ENCODE results near the gene OTOF. TPM values are rescaled to one million over a fixed set of nuclear protein-coding genes. Genes with fewer than 3 reads are reported as not detected.
A peak's percentile ranks its signal among the peaks of the same experiment; 100 is the strongest.

OTOF gene
- total RNA-seq, 1 donor from 2014 or later, result not detected

DNA sequence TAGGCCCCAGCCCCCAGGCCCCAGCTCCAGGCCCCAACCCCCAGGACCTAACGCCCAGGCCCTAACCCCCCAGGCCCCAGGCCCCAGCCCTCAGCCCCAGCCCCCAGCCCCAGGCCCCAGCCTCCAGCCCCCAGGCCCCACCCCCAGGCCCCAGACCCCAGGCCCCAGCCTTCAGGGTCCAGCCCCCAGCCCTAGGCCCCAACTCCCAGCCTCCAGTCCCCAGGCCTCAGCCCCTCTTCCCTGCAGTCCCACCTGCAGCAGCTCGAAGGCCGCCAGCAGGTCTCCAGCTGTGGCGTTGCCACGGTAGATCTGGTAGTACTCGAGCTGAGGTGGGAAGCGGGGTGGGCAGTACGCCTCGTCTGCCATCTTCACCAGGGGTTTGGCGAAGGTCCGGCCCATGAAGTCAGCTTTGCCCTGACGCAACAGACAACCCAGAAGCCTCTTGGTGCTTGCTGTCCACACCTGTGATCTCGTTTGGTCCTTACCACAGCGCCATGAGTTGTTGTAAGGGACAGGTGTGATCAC lies 3.6 kb downstream of the OTOF start:
- Histone ChIP-seq H3K4me3 (ENCODE audit: low read depth, low read length) (no peak overlapping the region), H3K36me3 (ENCODE audit: control insufficient read depth, insufficient read depth, low read length) (no peaks in the 10 kb centered on the region), H3K27me3 (ENCODE audit: control insufficient read depth, insufficient read depth, low read length) (no peaks in the 10 kb centered on the region)
- no peak for DNase-seq (ENCODE audit: low read depth)
- TF ChIP-seq, protein P1, sequence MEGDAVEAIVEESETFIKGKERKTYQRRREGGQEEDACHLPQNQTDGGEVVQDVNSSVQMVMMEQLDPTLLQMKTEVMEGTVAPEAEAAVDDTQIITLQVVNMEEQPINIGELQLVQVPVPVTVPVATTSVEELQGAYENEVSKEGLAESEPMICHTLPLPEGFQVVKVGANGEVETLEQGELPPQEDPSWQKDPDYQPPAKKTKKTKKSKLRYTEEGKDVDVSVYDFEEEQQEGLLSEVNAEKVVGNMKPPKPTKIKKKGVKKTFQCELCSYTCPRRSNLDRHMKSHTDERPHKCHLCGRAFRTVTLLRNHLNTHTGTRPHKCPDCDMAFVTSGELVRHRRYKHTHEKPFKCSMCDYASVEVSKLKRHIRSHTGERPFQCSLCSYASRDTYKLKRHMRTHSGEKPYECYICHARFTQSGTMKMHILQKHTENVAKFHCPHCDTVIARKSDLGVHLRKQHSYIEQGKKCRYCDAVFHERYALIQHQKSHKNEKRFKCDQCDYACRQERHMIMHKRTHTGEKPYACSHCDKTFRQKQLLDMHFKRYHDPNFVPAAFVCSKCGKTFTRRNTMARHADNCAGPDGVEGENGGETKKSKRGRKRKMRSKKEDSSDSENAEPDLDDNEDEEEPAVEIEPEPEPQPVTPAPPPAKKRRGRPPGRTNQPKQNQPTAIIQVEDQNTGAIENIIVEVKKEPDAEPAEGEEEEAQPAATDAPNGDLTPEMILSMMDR (IDR thresholded peaks at IDR 0.05; ENCODE audit: insufficient read depth, low read length, poor library complexity, severe bottlenecking), result no peak

DNA sequence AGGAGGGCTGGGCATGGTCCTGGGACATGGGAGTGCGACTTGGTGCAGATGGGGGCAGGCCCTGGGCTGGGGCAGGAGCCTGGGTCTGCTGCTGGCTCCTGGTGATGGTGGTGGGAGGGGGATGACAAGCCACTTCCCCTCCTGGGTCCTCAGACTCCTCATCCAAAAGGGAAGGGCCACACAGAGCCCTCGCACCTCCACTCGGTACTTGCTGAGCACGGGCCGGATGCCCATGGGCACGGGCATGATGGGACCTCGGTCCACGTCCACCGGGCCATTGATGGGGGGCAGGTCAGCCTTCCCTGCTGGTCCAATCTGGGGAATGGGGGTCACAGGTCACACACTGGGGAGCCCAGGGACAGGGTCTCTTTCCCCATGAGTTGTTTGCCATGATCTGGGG lies 4.1 kb downstream of the OTOF start:
- DNase-seq (ENCODE audit: low read depth), result no peak
- Histone ChIP-seq H3K27me3 (ENCODE audit: control insufficient read depth, insufficient read depth, low read length) (no peaks in the 10 kb centered on the region), H3K36me3 (ENCODE audit: control insufficient read depth, insufficient read depth, low read length) (no peaks in the 10 kb centered on the region), H3K4me3 (ENCODE audit: low read depth, low read length) (no peak overlapping the region)
- TF ChIP-seq, protein P1 (IDR thresholded peaks at IDR 0.05; ENCODE audit: insufficient read depth, low read length, poor library complexity, severe bottlenecking), result no peak

DNA sequence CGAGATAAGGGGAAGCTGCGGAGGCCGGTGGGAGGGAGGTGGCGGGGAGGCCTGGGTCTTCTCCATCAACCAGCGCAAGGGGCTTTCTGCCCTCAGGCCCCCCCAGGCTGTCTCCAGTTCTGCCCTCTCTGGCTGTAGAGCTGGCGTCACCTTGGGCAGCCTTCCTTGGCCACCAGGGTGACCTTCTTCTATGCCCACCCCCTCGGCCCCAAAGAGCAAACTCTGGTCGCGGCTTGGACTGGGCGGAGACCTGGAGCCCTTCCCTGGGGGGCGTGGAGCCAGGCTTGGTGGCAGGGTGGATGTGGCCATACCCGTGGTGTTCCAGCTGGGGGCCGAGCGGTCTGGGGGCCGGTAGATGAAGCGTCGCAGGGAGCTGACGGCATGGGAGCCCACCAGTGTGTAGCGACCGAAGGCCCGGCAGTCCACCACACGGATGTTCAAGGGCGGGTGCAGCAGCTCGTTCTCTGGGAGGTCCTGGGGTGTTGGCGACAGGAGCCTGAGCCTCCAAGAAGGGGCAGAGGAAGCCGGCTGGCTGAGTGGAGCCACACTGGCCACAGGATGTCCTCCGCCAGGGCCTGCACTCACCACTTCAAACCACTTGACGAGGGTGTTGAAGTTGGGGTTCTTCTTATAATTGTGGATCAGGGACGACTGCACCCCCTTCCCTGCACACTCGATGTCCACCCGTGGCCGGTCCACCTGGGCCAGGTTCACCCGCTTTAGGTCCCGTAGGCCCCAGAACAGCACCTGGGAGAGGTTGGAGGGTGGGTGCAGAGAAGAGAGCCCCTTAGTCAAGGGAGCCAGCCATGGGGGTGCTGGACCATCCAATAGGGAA lies 4.9 kb downstream of the OTOF start:
- DNase-seq (ENCODE audit: low read depth), result no peak
- TF ChIP-seq, protein P1 (IDR thresholded peaks at IDR 0.05; ENCODE audit: insufficient read depth, low read length, poor library complexity, severe bottlenecking), result no peak
- H3K36me3 ChIP-seq (ENCODE audit: control insufficient read depth, insufficient read depth, low read length), result no peaks in the 10 kb centered on the region
- H3K4me3 ChIP-seq (ENCODE audit: low read depth, low read length), result no peak overlapping the region
- no peaks in the 10 kb centered on the region for H3K27me3 ChIP-seq (ENCODE audit: control insufficient read depth, insufficient read depth, low read length)

DNA sequence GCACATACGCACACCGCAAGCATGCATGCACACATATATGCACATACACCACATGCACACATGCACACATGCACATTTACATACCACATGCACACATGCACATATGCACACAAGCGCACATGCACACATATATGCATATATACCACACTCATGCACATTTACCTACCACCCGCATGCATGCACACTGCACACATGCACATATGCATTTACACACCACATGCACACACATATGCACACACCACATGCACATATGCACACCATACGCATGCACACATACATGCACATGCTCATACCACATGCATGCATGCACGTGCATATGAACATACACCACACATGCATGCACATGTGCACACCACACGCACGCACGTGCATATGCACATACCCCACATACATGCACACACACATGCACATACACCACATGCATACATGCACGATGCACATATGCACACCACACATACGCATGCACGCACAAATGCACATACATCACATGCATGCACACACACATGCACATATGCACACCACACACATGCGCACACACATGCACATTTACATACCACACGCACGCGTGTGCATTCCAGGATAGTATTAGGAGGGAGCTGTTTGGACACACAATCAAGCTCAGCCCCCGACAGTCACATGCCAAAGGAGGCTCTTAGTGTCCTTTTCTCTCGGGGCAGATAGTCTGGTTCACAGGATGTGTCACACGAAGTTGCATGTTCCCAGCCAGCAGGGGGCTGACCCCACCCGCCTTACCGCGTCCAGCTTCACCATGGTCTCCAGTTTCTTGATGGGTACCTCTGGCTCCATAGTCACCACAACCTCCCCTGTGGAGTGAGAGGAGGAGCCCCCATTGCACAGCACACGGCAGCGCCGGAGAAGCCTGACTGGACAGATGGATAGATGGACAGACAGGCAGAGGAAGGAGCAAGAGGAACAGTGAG lies 5.9 kb downstream of the OTOF start:
- Histone ChIP-seq H3K27me3 (ENCODE audit: control insufficient read depth, insufficient read depth, low read length) (no peaks in the 10 kb centered on the region), H3K4me3 (ENCODE audit: low read depth, low read length) (no peak overlapping the region), H3K36me3 (ENCODE audit: control insufficient read depth, insufficient read depth, low read length) (no peaks in the 10 kb centered on the region)
- TF ChIP-seq, protein P1 (IDR thresholded peaks at IDR 0.05; ENCODE audit: insufficient read depth, low read length, poor library complexity, severe bottlenecking), result peak; percentile 16
- DNase-seq (ENCODE audit: low read depth), result no peak

DNA sequence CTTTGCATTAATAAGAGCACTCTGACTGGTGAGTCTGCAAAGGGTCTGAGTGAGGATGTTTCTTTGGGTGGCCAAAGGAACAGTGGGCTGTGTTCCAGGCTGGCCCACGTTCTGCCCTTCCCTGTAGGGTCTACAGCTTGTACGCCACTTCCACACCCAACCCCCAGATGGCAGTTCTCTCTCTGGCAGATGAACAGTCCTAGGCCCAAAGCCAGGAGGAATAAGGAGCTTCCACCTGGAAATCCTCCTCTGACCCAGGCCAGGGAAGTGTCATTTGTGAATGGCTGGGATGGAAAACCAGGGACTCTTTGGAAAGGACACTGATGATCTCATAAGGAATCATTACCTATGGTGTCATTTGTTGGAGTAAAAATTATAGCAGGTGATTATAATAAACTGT lies 6.6 kb downstream of the OTOF start:
- TF ChIP-seq, protein P1 (IDR thresholded peaks at IDR 0.05; ENCODE audit: insufficient read depth, low read length, poor library complexity, severe bottlenecking), result peak; percentile 15

More for the DNA sequence above, 6.6 kb downstream of the OTOF start:
- no peak for DNase-seq (ENCODE audit: low read depth)
- no peak overlapping the region for H3K4me3 ChIP-seq (ENCODE audit: low read depth, low read length)
- no peaks in the 10 kb centered on the region for H3K36me3 ChIP-seq (ENCODE audit: control insufficient read depth, insufficient read depth, low read length)
- no peaks in the 10 kb centered on the region for H3K27me3 ChIP-seq (ENCODE audit: control insufficient read depth, insufficient read depth, low read length)

All from kidney epithelial cell (primary cell).